BLaER1 treated with 17β-estradiol and CSF1 and Interleukin-3, amounts not matched to agents 10 nM and 100 nM (cell line): ENCODE results near the gene SLC9B1.
"Not testable (repeated sequence)": the region's sequence is repeated elsewhere in the genome, so short reads cannot be mapped to it uniquely, and the experiment has no call there.

Source experiments
- H3K27ac ChIP-seq, 11 experiments: shearing (Covaris generic); formaldehyde crosslinking; 2 replicates each; pipeline ENCODE4 v1.8.1; 2022
- H3K27me3 ChIP-seq, 11 experiments: shearing (Covaris generic); formaldehyde crosslinking; 2 replicates each; pipeline ENCODE4 v1.8.1; 2022
- H3K36me3 ChIP-seq, 11 experiments: shearing (Covaris generic); formaldehyde crosslinking; 2 replicates each; pipeline ENCODE4 v1.8.1; 2022
- H3K4me1 ChIP-seq, 10 experiments: shearing (Covaris generic); formaldehyde crosslinking; 2 replicates each; pipeline ENCODE4 v1.8.1; 2022
- H3K4me2 ChIP-seq, 11 experiments: shearing (Covaris generic); formaldehyde crosslinking; 2 replicates each; pipeline ENCODE4 v1.8.1; 2022
- H3K4me3 ChIP-seq, 10 experiments: shearing (Covaris generic); formaldehyde crosslinking; 2 replicates each; pipeline ENCODE4 v1.8.1; 2022
- H3K9ac ChIP-seq, 11 experiments: shearing (Covaris generic); formaldehyde crosslinking; 2 replicates each; pipeline ENCODE4 v1.8.1; 2022
- H3K9me3 ChIP-seq, 11 experiments: shearing (Covaris generic); formaldehyde crosslinking; replicated peaks in 1 of 11; 2 replicates each; pipeline ENCODE4 v1.8.1; 2022
- H4K20me1 ChIP-seq, 11 experiments: shearing (Covaris generic); formaldehyde crosslinking; 2 replicates each; pipeline ENCODE4 v1.8.1; 2022
- Cebpa-rat ChIP-seq, 11 experiments: shearing (Covaris generic); IDR thresholded peaks; 2 replicates each; pipeline ENCODE4 v1.8.1; 2022

Gene SLC9B1

GRCh38 chr4:102883278-102883677, 136.2 kb downstream of the SLC9B1 start:
- Histone ChIP-seq H3K27ac (no peak overlapping the region), H3K4me1 (peaks cover 0 to 7% (median 0%) of the 10 kb centered on the region in 10 experiments; a peak in 3 of 20 replicates), H3K4me3 (no peak overlapping the region), H3K27me3 (no peaks in the 10 kb centered on the region), H3K36me3 (peaks cover 40 to 89% (median 54%) of the 10 kb centered on the region in 11 experiments), H3K9ac (no peak overlapping the region), H4K20me1 (peaks cover 0 to 21% (median 9%) of the 10 kb centered on the region in 11 experiments; a peak in 8 of 22 replicates), H3K9me3 (peaks cover 0 to 15% (median 8%) of the 10 kb centered on the region in 11 experiments; a peak in 18 of 22 replicates), H3K4me2 (no peak overlapping the region)
- TF ChIP-seq Cebpa-rat (IDR thresholded peaks at IDR 0.05) = no peak

GRCh38 chr4:102881343-102881742, 138.2 kb downstream of the SLC9B1 start:
- no peak for TF ChIP-seq Cebpa-rat (IDR thresholded peaks at IDR 0.05)
- H3K4me2 ChIP-seq = no peak overlapping the region
- no peak overlapping the region for H3K27ac ChIP-seq
- no peaks in the 10 kb centered on the region for H3K27me3 ChIP-seq
- peaks cover 51 to 98% (median 68%) of the 10 kb centered on the region in 11 experiments for H3K36me3 ChIP-seq
- peaks cover 0 to 21% (median 9%) of the 10 kb centered on the region in 11 experiments; a peak in 8 of 22 replicates for H4K20me1 ChIP-seq
- no peak overlapping the region for H3K9ac ChIP-seq
- peaks cover 16 to 35% (median 27%) of the 10 kb centered on the region in 11 experiments for H3K9me3 ChIP-seq
- no peak overlapping the region for H3K4me3 ChIP-seq
- H3K4me1 ChIP-seq = peaks cover 0 to 16% (median 0%) of the 10 kb centered on the region in 10 experiments; a peak in 3 of 20 replicates

GRCh38 chr4:102878901-102879300, 140.6 kb downstream of the SLC9B1 start:
- H3K27me3 ChIP-seq = no peaks in the 10 kb centered on the region
- no peak overlapping the region for H3K9ac ChIP-seq
- H3K4me1 ChIP-seq = peaks cover 0 to 16% (median 0%) of the 10 kb centered on the region in 10 experiments; a peak in 3 of 20 replicates
- no peak for TF ChIP-seq Cebpa-rat (IDR thresholded peaks at IDR 0.05)
- H3K27ac ChIP-seq = no peak overlapping the region; a peak in 1 of 22 replicates
- peaks cover 0 to 18% (median 5%) of the 10 kb centered on the region in 11 experiments; a peak in 7 of 22 replicates for H4K20me1 ChIP-seq
- H3K4me2 ChIP-seq = peak overlapping the region in 1 of 11 experiments; percentile 53; a peak in 1 of 22 replicates
- no peak overlapping the region for H3K4me3 ChIP-seq
- peaks cover 39 to 59% (median 51%) of the 10 kb centered on the region in 11 experiments for H3K9me3 ChIP-seq
- H3K36me3 ChIP-seq = peaks cover 60 to 99% (median 80%) of the 10 kb centered on the region in 11 experiments

- Histone ChIP-seq H4K20me1 (peaks cover 0 to 17% (median 3%) of the 10 kb centered on the region in 11 experiments; a peak in 6 of 22 replicates), H3K9me3 (peaks cover 39 to 65% (median 57%) of the 10 kb centered on the region in 11 experiments), H3K4me2 (peak overlapping the region in 1 of 11 experiments; percentile 53; a peak in 2 of 22 replicates), H3K4me1 (peaks cover 0 to 16% (median 0%) of the 10 kb centered on the region in 10 experiments; a peak in 3 of 20 replicates), H3K36me3 (peaks cover 61 to 99% (median 82%) of the 10 kb centered on the region in 11 experiments)
- not testable (repeated sequence) for H3K27me3 ChIP-seq, H3K27ac ChIP-seq, H3K4me3 ChIP-seq, H3K9ac ChIP-seq
These were observed 141.2 kb downstream of the SLC9B1 start for GRCh38 chr4:102878349-102878748.

GRCh38 chr4:102877477-102878106, 141.9 kb downstream of the SLC9B1 start:
- peaks cover 0 to 12% (median 0%) of the 10 kb centered on the region in 11 experiments; a peak in 3 of 22 replicates for H4K20me1 ChIP-seq
- H3K36me3 ChIP-seq = peaks cover 62 to 99% (median 82%) of the 10 kb centered on the region in 11 experiments
- H3K4me3 ChIP-seq = peak overlapping the region in 7 of 10 experiments; percentile 4 to 43 (median 25); a peak in 8 of 20 replicates
- H3K27ac ChIP-seq, H3K27me3 ChIP-seq, H3K9ac ChIP-seq, H3K4me2 ChIP-seq: not testable (repeated sequence)
- H3K9me3 ChIP-seq = peaks cover 39 to 69% (median 64%) of the 10 kb centered on the region in 11 experiments
- H3K4me1 ChIP-seq = peaks cover 0 to 16% (median 0%) of the 10 kb centered on the region in 10 experiments; a peak in 3 of 20 replicates

GRCh38 chr4:102871772-102872171, 147.7 kb downstream of the SLC9B1 start:
- H4K20me1 ChIP-seq = peaks cover 0 to 10% (median 0%) of the 10 kb centered on the region in 11 experiments; a peak in 1 of 22 replicates
- peaks cover 39 to 51% (median 47%) of the 10 kb centered on the region in 11 experiments for H3K36me3 ChIP-seq
- peaks cover 22 to 38% (median 34%) of the 10 kb centered on the region in 10 experiments for H3K4me1 ChIP-seq
- TF ChIP-seq Cebpa-rat (IDR thresholded peaks at IDR 0.05) = no peak
- H3K9me3 ChIP-seq = peaks cover 28 to 42% (median 41%) of the 10 kb centered on the region in 11 experiments
- H3K4me3 ChIP-seq = no peak overlapping the region
- H3K27ac ChIP-seq = peak overlapping the region in 9 of 11 experiments; percentile 6 to 55 (median 38); a peak in 13 of 22 replicates
- H3K9ac ChIP-seq = peak overlapping the region in 1 of 11 experiments; percentile 16; a peak in 2 of 22 replicates
- H3K4me2 ChIP-seq = peak overlapping the region in 7 of 11 experiments; percentile 1 to 97 (median 78); a peak in 14 of 22 replicates
- no peaks in the 10 kb centered on the region for H3K27me3 ChIP-seq

- H3K4me3 ChIP-seq = peak overlapping the region; percentile 59 to 78 (median 72)
- no peak for TF ChIP-seq Cebpa-rat (IDR thresholded peaks at IDR 0.05)
- peaks cover 7 to 27% (median 21%) of the 10 kb centered on the region in 11 experiments for H3K9me3 ChIP-seq
- H3K27me3 ChIP-seq = no peaks in the 10 kb centered on the region
- peaks cover 22 to 48% (median 40%) of the 10 kb centered on the region in 10 experiments for H3K4me1 ChIP-seq
- peaks cover 0 to 10% (median 0%) of the 10 kb centered on the region in 11 experiments; a peak in 1 of 22 replicates for H4K20me1 ChIP-seq
- peak overlapping the region; percentile 78 to 97 (median 86) for H3K4me2 ChIP-seq
- H3K27ac ChIP-seq = peak overlapping the region; percentile 77 to 95 (median 92)
- peak overlapping the region; percentile 80 to 93 (median 90) for H3K9ac ChIP-seq
- H3K36me3 ChIP-seq = peaks cover 18 to 34% (median 28%) of the 10 kb centered on the region in 11 experiments
These were observed 149.8 kb downstream of the SLC9B1 start for GRCh38 chr4:102869569-102870197.

- peak within 1 kb of the TSS; percentile 80 to 93 (median 90) for H3K9ac ChIP-seq
- TF ChIP-seq Cebpa-rat (IDR thresholded peaks at IDR 0.05) = no peak
- H3K4me1 ChIP-seq = peaks cover 22 to 54% (median 40%) of the 10 kb centered on the region in 10 experiments
- H3K27me3 ChIP-seq = no peaks in the 10 kb centered on the region
- H3K4me2 ChIP-seq = peak within 1 kb of the TSS; percentile 78 to 97 (median 86)
- peaks cover 0 to 10% (median 0%) of the 10 kb centered on the region in 11 experiments; a peak in 1 of 22 replicates for H4K20me1 ChIP-seq
- H3K9me3 ChIP-seq = peaks cover 0 to 20% (median 13%) of the 10 kb centered on the region in 11 experiments; a peak in 18 of 22 replicates
- H3K36me3 ChIP-seq = peaks cover 11 to 30% (median 22%) of the 10 kb centered on the region in 11 experiments
- H3K4me3 ChIP-seq = peak within 1 kb of the TSS; percentile 59 to 78 (median 72)
- peak within 1 kb of the TSS; percentile 77 to 95 (median 92) for H3K27ac ChIP-seq
These were observed 150.5 kb downstream of the SLC9B1 start, which contains the start of gene CISD2 for GRCh38 chr4:102868781-102869568. CISD2 (plus strand) TSS chr4:102868992; CDS start chr4:102869085, 93 bp downstream.
